NCI-H2196 treated with DMSO at 0.1 percent for 48 hours (cell line): ENCODE data around the gene CENPI.
"Not testable (repeated sequence)": the region's sequence is repeated elsewhere in the genome, so short reads cannot be mapped to it uniquely, and the experiment has no call there.

Experiments used
- DNase-seq: peaks from one replicate; lab custom pipeline; 2025; ENCODE audit not compliant: unreplicated experiment; lab: John Stamatoyannopoulos, UW

Gene CENPI

GRCh38 chrX:101097546-101098453, at the start of gene CENPI:
CENPI (plus strand) TSS chrX:101098204; CDS start chrX:101101071, 2,867 bp downstream.
- DNase-seq, result peak; percentile 66

GRCh38 chrX:101051153-101051548, 46.9 kb upstream of the CENPI start:
- DNase-seq, result no peak

- peak; percentile 27 for DNase-seq
Measured at GRCh38 chrX:101051549-101052302, 46.3 kb upstream of the CENPI start, which contains the start of gene TRMT2B. TRMT2B (minus strand) TSS chrX:101052111; CDS start chrX:101042289, 9,822 bp downstream.

- DNase-seq, result not testable (repeated sequence)
Measured at GRCh38 chrX:101056551-101056950, 41.5 kb upstream of the CENPI start.

- no peak for DNase-seq
Measured at GRCh38 chrX:101057093-101057714, 40.8 kb upstream of the CENPI start.

- no peak for DNase-seq
Measured at GRCh38 chrX:101062176-101062575, 35.8 kb upstream of the CENPI start.

- DNase-seq, result no peak
Measured at GRCh38 chrX:101071582-101071981, 26.4 kb upstream of the CENPI start.

- no peak for DNase-seq
Measured at GRCh38 chrX:101078716-101079598, 19.0 kb upstream of the CENPI start, which contains the start of gene TMEM35A. TMEM35A (plus strand) TSS chrX:101078879; CDS start chrX:101079003, 124 bp downstream.

- DNase-seq, result no peak
Measured at GRCh38 chrX:101079736-101080270, 18.2 kb upstream of the CENPI start.

- no peak for DNase-seq
Measured at GRCh38 chrX:101080326-101081124, 17.5 kb upstream of the CENPI start.

- DNase-seq, result no peak
Measured at GRCh38 chrX:101081231-101081630, 16.8 kb upstream of the CENPI start.

GRCh38 chrX:101091817-101092216, 6.2 kb upstream of the CENPI start:
- no peak for DNase-seq

GRCh38 chrX:101108284-101108683, 10.3 kb downstream of the CENPI start:
- no peak for DNase-seq

GRCh38 chrX:101117701-101118100, 19.7 kb downstream of the CENPI start:
- no peak for DNase-seq

GRCh38 chrX:101136235-101136634, 38.2 kb downstream of the CENPI start:
- DNase-seq, result no peak
